ENCODE data around the gene HS1BP3.

The HS1BP3 gene

DNA sequence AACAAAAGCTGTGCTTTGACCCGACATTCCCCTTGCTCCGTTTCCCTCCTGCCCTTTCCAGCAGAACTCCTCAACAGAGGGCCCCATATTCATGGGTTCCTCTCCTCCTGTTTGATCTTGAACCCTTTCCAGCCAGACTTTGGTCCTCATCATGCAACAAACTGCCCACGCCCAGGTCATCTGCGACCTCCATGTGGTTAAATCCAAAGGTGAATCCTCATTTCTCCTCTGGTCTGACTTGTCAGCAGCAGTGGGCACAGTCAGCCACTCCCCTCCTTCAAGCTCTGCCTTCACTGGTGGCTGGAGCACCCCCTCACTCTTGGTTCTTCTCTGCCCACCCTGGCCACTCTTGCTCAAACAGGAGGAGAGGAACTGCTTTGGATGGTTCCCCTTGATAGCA is 2.7 kb downstream of the HS1BP3 start:
- DNase-seq (ENCODE audit: low spot score): no peak
- no peak for TF ChIP-seq CTCF (IDR thresholded peaks at IDR 0.05; ENCODE audit: extremely low read depth, missing control alignments)

DNA sequence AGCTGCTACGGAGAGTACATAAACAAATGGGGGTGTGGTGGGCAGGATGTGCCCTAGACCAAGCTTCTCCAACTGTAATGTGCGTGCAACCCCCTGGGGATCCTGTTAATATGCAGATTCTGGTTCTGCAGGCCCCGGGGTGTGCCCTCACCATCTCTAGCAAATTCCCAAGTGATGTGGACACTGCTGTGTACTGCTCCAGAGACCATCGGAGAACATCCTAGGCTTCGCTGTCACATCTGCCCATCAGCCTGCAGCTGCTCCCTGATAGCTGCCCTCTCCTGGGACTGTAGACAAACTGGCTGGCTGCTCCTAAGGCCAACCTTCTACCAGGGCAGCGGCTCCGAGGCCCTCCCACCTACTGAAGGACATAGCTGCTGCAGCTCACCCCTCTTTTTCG is 3.2 kb downstream of the HS1BP3 start:
- no peak for DNase-seq (ENCODE audit: low spot score)
- TF ChIP-seq CTCF (IDR thresholded peaks at IDR 0.05; ENCODE audit: extremely low read depth, missing control alignments): no peak

DNA sequence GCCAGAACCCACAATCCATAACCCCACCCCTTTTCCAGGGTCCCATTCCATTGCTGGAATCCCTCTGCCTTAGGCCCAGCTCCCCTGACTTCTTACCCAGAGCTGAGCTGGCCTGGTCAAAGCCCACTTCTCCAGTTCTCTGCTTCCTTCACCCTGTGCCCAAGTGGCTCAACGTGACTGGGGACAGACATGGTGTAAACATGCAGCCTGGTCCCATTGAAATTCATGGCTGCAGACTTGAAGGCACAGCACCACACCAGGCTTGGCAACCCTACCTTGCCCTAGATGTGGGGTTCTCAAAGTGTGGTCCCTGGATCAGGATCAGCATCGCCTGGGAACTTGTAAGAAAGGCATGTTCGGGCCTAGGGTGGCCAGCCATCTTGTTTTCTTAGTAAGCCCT is 3.7 kb downstream of the HS1BP3 start:
- no peak for TF ChIP-seq CTCF (IDR thresholded peaks at IDR 0.05; ENCODE audit: extremely low read depth, missing control alignments)
- no peak for DNase-seq (ENCODE audit: low spot score)

DNA sequence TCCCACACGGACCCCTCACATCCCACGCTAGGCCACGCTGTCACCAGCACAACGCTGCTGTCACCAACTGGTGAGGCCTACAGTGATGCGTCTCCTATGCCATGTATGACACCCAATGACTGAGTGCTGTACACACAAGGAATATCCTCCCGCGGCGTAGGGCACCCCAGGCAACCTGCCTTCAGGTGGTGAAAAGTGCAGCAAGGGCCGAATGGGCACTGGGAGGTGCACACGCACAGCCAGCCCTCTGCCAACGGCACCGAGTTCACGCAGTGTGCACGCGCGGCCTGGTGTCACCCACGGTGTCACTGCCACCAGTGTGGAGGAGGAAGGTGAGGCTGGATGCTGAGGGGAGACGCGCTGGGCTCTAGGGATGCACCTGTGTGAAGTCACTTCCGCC is 4.5 kb downstream of the HS1BP3 start:
- TF ChIP-seq CTCF (IDR thresholded peaks at IDR 0.05; ENCODE audit: extremely low read depth, missing control alignments): no peak

GRCh38 chr2:20645761-20646160 is 5.1 kb downstream of the HS1BP3 start:
- TF ChIP-seq CTCF (IDR thresholded peaks at IDR 0.05; ENCODE audit: extremely low read depth, missing control alignments): no peak
- DNase-seq (ENCODE audit: low spot score): no peak

More for the DNA sequence above, 4.5 kb downstream of the HS1BP3 start:
- DNase-seq (ENCODE audit: low spot score): no peak

- DNase-seq (ENCODE audit: low spot score): no peak
- TF ChIP-seq CTCF (IDR thresholded peaks at IDR 0.05; ENCODE audit: extremely low read depth, missing control alignments): no peak
These were observed 5.6 kb downstream of the HS1BP3 start for GRCh38 chr2:20645301-20645701.

DNA sequence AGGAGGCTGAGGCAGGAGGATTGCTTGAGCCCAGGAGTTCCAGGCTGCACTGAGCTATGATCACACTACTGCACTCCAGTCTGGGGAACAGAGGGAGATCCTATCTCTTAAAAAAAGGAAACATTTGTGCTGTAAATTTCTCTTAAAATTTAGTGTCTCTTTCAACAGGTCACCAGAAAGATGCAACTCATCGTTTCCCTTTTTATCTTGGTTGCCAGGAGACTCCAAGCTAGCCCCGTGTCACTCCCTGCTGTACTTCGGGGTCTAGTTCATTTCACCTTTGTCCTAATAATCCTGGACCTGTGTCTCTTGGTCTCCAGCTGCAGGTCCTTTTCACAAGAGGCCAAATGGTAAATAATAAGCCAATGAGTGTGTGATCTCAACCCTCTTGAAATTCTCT is 7.1 kb downstream of the HS1BP3 start:
- TF ChIP-seq CTCF (IDR thresholded peaks at IDR 0.05; ENCODE audit: extremely low read depth, missing control alignments): no peak
- DNase-seq (ENCODE audit: low spot score): no peak
